Endodermal cell (in vitro differentiated cells): ENCODE results near the gene NBAS. TPM values are rescaled to one million over a fixed set of nuclear protein-coding genes. Genes with fewer than 3 reads are reported as not detected.

Experiments used
- DNase-seq: peaks from one replicate; pipeline ENCODE4 v3.0.0-alpha.2; 2017
- H3K27ac ChIP-seq: 2 replicates; pipeline ENCODE4 v1.5.1; 2013; ENCODE audit warnings: mild to moderate bottlenecking, low read depth, low read length, moderate library complexity
- H3K27me3 ChIP-seq: 2 replicates; pipeline ENCODE4 v1.6.1; 2013; ENCODE audit warnings: mild to moderate bottlenecking, low read length, moderate library complexity; ENCODE audit not compliant: insufficient read depth, control insufficient read depth, poor library complexity, severe bottlenecking
- H3K36me3 ChIP-seq: 2 replicates; pipeline ENCODE4 v1.7.0; 2013; ENCODE audit warnings: mild to moderate bottlenecking, low read length, moderate library complexity; ENCODE audit not compliant: control insufficient read depth, insufficient read depth
- H3K4me1 ChIP-seq: one replicate; pipeline ENCODE4 v1.7.0; 2013; ENCODE audit warnings: low read length; ENCODE audit not compliant: control insufficient read depth, insufficient read depth
- H3K4me3 ChIP-seq: 2 replicates; pipeline ENCODE4 v1.5.1; 2013; ENCODE audit warnings: mild to moderate bottlenecking, low read length, moderate library complexity
- H3K9ac ChIP-seq: 2 replicates; pipeline ENCODE4 v1.6.1; 2013; ENCODE audit warnings: mild to moderate bottlenecking, low read length, moderate library complexity; ENCODE audit not compliant: poor library complexity, severe bottlenecking; ENCODE audit errors: extremely low read depth
- H3K9me3 ChIP-seq: 2 replicates; pipeline ENCODE4 v1.6.1; 2013; ENCODE audit warnings: mild to moderate bottlenecking, low read length, moderate library complexity; ENCODE audit not compliant: control insufficient read depth
- H3K27ac Mint-ChIP-seq: 2 replicates; pipeline ENCODE4 v1.8.0; 2020; ENCODE audit warnings: mixed read lengths
- H3K27me3 Mint-ChIP-seq: 2 replicates; pipeline ENCODE4 v1.8.0; 2021; ENCODE audit warnings: mild to moderate bottlenecking, mixed read lengths; ENCODE audit not compliant: insufficient read depth
- H3K36me3 Mint-ChIP-seq: 2 replicates; pipeline ENCODE4 v1.8.0; 2020; ENCODE audit warnings: low read depth, mixed read lengths
- H3K4me1 Mint-ChIP-seq: 2 replicates; pipeline ENCODE4 v1.8.0; 2020; ENCODE audit warnings: mixed read lengths
- H3K4me3 Mint-ChIP-seq: 2 replicates; pipeline ENCODE4 v1.8.0; 2020; ENCODE audit warnings: mild to moderate bottlenecking, moderate library complexity, mixed read lengths
- H3K9me3 Mint-ChIP-seq: 2 replicates; pipeline ENCODE4 v1.8.0; 2020; ENCODE audit warnings: mild to moderate bottlenecking, mixed read lengths
- CTCF ChIP-seq: fragments of 200-600 bp; sonication (generic); conservative IDR thresholded peaks from 2 replicates; pipeline ENCODE4 v1.5.0; 2021; ENCODE audit warnings: antibody characterized with exemption, mild to moderate bottlenecking
- WGBS, 2 experiments: methylation state at CpG; one replicate each; pipeline versions ENCODE4 v1.1.5 to v1.1.7; 2013; ENCODE audit warnings: missing lambda C conversion rate in 2 of 2, mixed read lengths in 1 of 2; ENCODE audit not compliant: insufficient coverage in 1 of 2, insufficient read length in 1 of 2; 5-methylcytosine and 5-hydroxymethylcytosine counted together
- total RNA-seq, 2 donors: library from RNA; stranded (reverse); fragmentation: NEBNext Ultra II Directional in 1 of 2; extraction: Animal tissue kit (Norgen Biotek cat#: 25700) in 1 of 2; gene quantifications; 2 replicates in 1 of 2; 3 replicates in 1 of 2; pipeline ENCODE4 v1.2.1, GENCODE V29; 2021

Gene NBAS
- total RNA-seq, 2 donors from 2014 or later = 47.4 to 54.7 TPM

- H3K4me1 Mint-ChIP-seq = peaks cover 8% of the 10 kb centered on the region
Measured at GRCh38 chr2:15554525-15555218, 6.5 kb downstream of the NBAS start.

GRCh38 chr2:15553951-15554350 lies 7.2 kb downstream of the NBAS start:
- peaks cover 18% of the 10 kb centered on the region for H3K36me3 ChIP-seq
- peaks cover 23% of the 10 kb centered on the region for H3K36me3 Mint-ChIP-seq
- H3K4me3 ChIP-seq = no peak overlapping the region
- H3K27me3 ChIP-seq = no peaks in the 10 kb centered on the region
- no peaks in the 10 kb centered on the region for H3K4me1 ChIP-seq
- H3K4me3 Mint-ChIP-seq = no peak overlapping the region
- WGBS, 2 experiments = 88 to 100% methylated on average over 3 of the region's 3 CpGs
- no peak overlapping the region for H3K27ac ChIP-seq
- DNase-seq = no peak
- H3K9me3 ChIP-seq = no peaks in the 10 kb centered on the region
- H3K9ac ChIP-seq = no peak overlapping the region
- H3K27me3 Mint-ChIP-seq = no peaks in the 10 kb centered on the region
- TF ChIP-seq CTCF = no peak
- H3K27ac Mint-ChIP-seq = no peak overlapping the region
- peaks cover 7% of the 10 kb centered on the region for H3K4me1 Mint-ChIP-seq
- no peaks in the 10 kb centered on the region for H3K9me3 Mint-ChIP-seq

More at GRCh38 chr2:15554525-15555218, 6.5 kb downstream of the NBAS start:
- Mint-ChIP-seq H3K4me3 (no peak overlapping the region), H3K36me3 (peaks cover 20% of the 10 kb centered on the region), H3K9me3 (no peaks in the 10 kb centered on the region), H3K27ac (no peak overlapping the region), H3K27me3 (no peaks in the 10 kb centered on the region)
- Histone ChIP-seq H3K9ac (no peak overlapping the region), H3K4me1 (no peaks in the 10 kb centered on the region), H3K27ac (no peak overlapping the region), H3K4me3 (no peak overlapping the region), H3K36me3 (peaks cover 13% of the 10 kb centered on the region), H3K9me3 (no peaks in the 10 kb centered on the region), H3K27me3 (no peaks in the 10 kb centered on the region)
- TF ChIP-seq CTCF = no peak
- DNase-seq = no peak
- 90 to 91% methylated on average over 4 to 5 of the region's 5 CpGs for WGBS, 2 experiments

GRCh38 chr2:15553519-15553918 lies 7.6 kb downstream of the NBAS start:
- Histone ChIP-seq H3K27me3 (no peaks in the 10 kb centered on the region), H3K27ac (no peak overlapping the region), H3K4me3 (no peak overlapping the region), H3K9ac (no peak overlapping the region), H3K9me3 (no peaks in the 10 kb centered on the region), H3K36me3 (peaks cover 20% of the 10 kb centered on the region), H3K4me1 (no peaks in the 10 kb centered on the region)
- 91 to 100% methylated on average over 1 of the region's 1 CpG for WGBS, 2 experiments
- DNase-seq = no peak
- H3K36me3 Mint-ChIP-seq = peaks cover 25% of the 10 kb centered on the region
- H3K4me1 Mint-ChIP-seq = peaks cover 6% of the 10 kb centered on the region
- no peak for TF ChIP-seq CTCF
- no peaks in the 10 kb centered on the region for H3K27me3 Mint-ChIP-seq
- no peaks in the 10 kb centered on the region for H3K9me3 Mint-ChIP-seq
- no peak overlapping the region for H3K27ac Mint-ChIP-seq
- H3K4me3 Mint-ChIP-seq = no peak overlapping the region
